RWPE1 (cell line): Measurements from ENCODE around the gene TMEM108.

Source experiments
- CTCF ChIA-PET: fragments of 350-600 bp; sonication (Branson Sonifier 250); formaldehyde crosslinking; extraction: SDS; loops from one replicate; lab custom pipeline; 2021; lab: Yijun Ruan, JAX
- POLR2A ChIA-PET: fragments of 400-600 bp; formaldehyde crosslinking; extraction: SDS; loops from one replicate; lab custom pipeline; 2020; ENCODE audit warnings: antibody characterized with exemption; ENCODE audit not compliant: low non-redundant PET; lab: Yijun Ruan, JAX
- DNase-seq: peaks from one replicate; pipeline ENCODE4 v3.0.0; 2012; ENCODE audit warnings: low spot score
- H3K27ac ChIP-seq: fragments of 450-650 bp; 2 replicates; pipeline ENCODE4 v1.5.1; 2017
- CTCF ChIP-seq: fragments of 450-650 bp; conservative IDR thresholded peaks from 2 replicates; pipeline ENCODE4 v1.5.1; 2017; ENCODE audit warnings: low read depth, mild to moderate bottlenecking

The TMEM108 gene

GRCh38 chr3:133016838-133017309, 21.3 kb upstream of the TMEM108 start:
- TF ChIP-seq CTCF: no peak
- ChIA-PET CTCF (interaction anchor here (0.6 kb wide), 1 partner anchor 85 kb away, joined by 3 read pairs; no protein-coding TSS in a partner anchor), POLR2A (no interaction called here)
- DNase-seq: no peak
- H3K27ac ChIP-seq: no peak overlapping the region

- POLR2A ChIA-PET: no interaction called here
- CTCF ChIA-PET: no interaction called here
- DNase-seq: no peak
- H3K27ac ChIP-seq: no peak overlapping the region
- no peak for TF ChIP-seq CTCF
Observed at GRCh38 chr3:133018921-133019320, 19.3 kb upstream of the TMEM108 start.

GRCh38 chr3:133021206-133021605, 17.0 kb upstream of the TMEM108 start:
- CTCF ChIA-PET: interaction anchor here (0.7 kb wide), 1 partner anchor 1192 kb away, joined by 3 read pairs; no protein-coding TSS in a partner anchor
- TF ChIP-seq CTCF: no peak
- POLR2A ChIA-PET: no interaction called here
- H3K27ac ChIP-seq: no peak overlapping the region
- DNase-seq: no peak

GRCh38 chr3:133023362-133023761, 14.8 kb upstream of the TMEM108 start:
- ChIA-PET CTCF (no interaction called here), POLR2A (no interaction called here)
- DNase-seq: no peak
- no peak overlapping the region for H3K27ac ChIP-seq
- TF ChIP-seq CTCF: no peak

- DNase-seq: no peak
- POLR2A ChIA-PET: no interaction called here
- TF ChIP-seq CTCF: no peak
- no peak overlapping the region for H3K27ac ChIP-seq
- CTCF ChIA-PET: no interaction called here
Observed at GRCh38 chr3:133025546-133025945, 12.6 kb upstream of the TMEM108 start.

- DNase-seq: no peak
- ChIA-PET CTCF (interaction anchor here (0.6 to 1.5 kb wide), 2 partner anchors 9 to 111 kb away, joined by 3 to 7 read pairs; no protein-coding TSS in a partner anchor), POLR2A (no interaction called here)
- no peak overlapping the region for H3K27ac ChIP-seq
- no peak for TF ChIP-seq CTCF
Observed at GRCh38 chr3:133032301-133032700, 5.9 kb upstream of the TMEM108 start.
